Neuronal stem cell (in vitro differentiated cells): ENCODE measurements around the gene RNF213.

Experiments used
- DNase-seq: peaks from one replicate; pipeline ENCODE4 v3.0.0-alpha.2; 2013; ENCODE audit warnings: low spot score
- H2AFZ ChIP-seq: one replicate; pipeline ENCODE4 v1.6.1; 2013; ENCODE audit warnings: mild to moderate bottlenecking, low read length, inconsistent platforms
- H2AK5ac ChIP-seq: 2 replicates; pipeline ENCODE4 v1.6.1; 2013; ENCODE audit warnings: low read depth, mild to moderate bottlenecking, inconsistent platforms, low read length, moderate library complexity, mixed read lengths
- H2BK120ac ChIP-seq: 2 replicates; pipeline ENCODE4 v1.6.1; 2013; ENCODE audit warnings: low read depth, mild to moderate bottlenecking, inconsistent platforms, low read length, moderate library complexity, mixed read lengths
- H2BK12ac ChIP-seq: one replicate; pipeline ENCODE4 v1.6.1; 2013; ENCODE audit warnings: low read length, inconsistent platforms
- H2BK15ac ChIP-seq: 2 replicates; pipeline ENCODE4 v1.6.1; 2013; ENCODE audit warnings: mild to moderate bottlenecking, low read length, inconsistent platforms, mixed read lengths
- H2BK5ac ChIP-seq: one replicate; pipeline ENCODE4 v1.6.1; 2013; ENCODE audit warnings: inconsistent platforms, mild to moderate bottlenecking, low read length, moderate library complexity
- H3K14ac ChIP-seq: one replicate; pipeline ENCODE4 v1.6.1; 2013; ENCODE audit warnings: low read length, inconsistent platforms
- H3K18ac ChIP-seq: 2 replicates; pipeline ENCODE4 v1.6.1; 2013; ENCODE audit warnings: low read length, inconsistent platforms
- H3K23ac ChIP-seq: 2 replicates; pipeline ENCODE4 v1.6.1; 2013; ENCODE audit warnings: low read depth, mild to moderate bottlenecking, mixed read lengths, low read length, inconsistent platforms; ENCODE audit not compliant: poor library complexity
- H3K27ac ChIP-seq: replicated peaks from 3 replicates; pipeline ENCODE4 v1.5.1; 2013; ENCODE audit warnings: low read length, inconsistent platforms
- H3K27me3 ChIP-seq, 3 experiments: 2 replicates each; pipeline ENCODE4 v1.6.1; 2013; ENCODE audit warnings: low read length in 3 of 3, mild to moderate bottlenecking in 2 of 3, inconsistent platforms in 1 of 3, low read depth in 1 of 3, mixed read lengths in 1 of 3, moderate library complexity in 1 of 3; ENCODE audit not compliant: control insufficient read depth in 3 of 3, insufficient read depth in 3 of 3
- H3K36me3 ChIP-seq, 2 donors: replicated peaks in 1 of 2; 2 replicates each; pipeline ENCODE4 v1.6.1; 2013; ENCODE audit warnings: low read length in 2 of 2; ENCODE audit not compliant: control insufficient read depth in 2 of 2, insufficient read depth in 2 of 2
- H3K4ac ChIP-seq: 2 replicates; pipeline ENCODE4 v1.6.1; 2013; ENCODE audit warnings: inconsistent platforms, mild to moderate bottlenecking, low read length, moderate library complexity
- H3K4me1 ChIP-seq, 2 donors: 1 replicate in 1 of 2; 2 replicates in 1 of 2; pipeline ENCODE4 v1.6.1; 2013; ENCODE audit warnings: low read length in 2 of 2, low read depth in 1 of 2; ENCODE audit not compliant: control insufficient read depth in 2 of 2, insufficient read depth in 1 of 2
- H3K4me2 ChIP-seq: one replicate; pipeline ENCODE4 v1.6.1; 2013; ENCODE audit warnings: mild to moderate bottlenecking, low read length, inconsistent platforms; ENCODE audit not compliant: insufficient read depth, poor library complexity, severe bottlenecking
- H3K4me3 ChIP-seq, 2 donors: 2 replicates each; pipeline ENCODE4 v1.5.1; 2013; ENCODE audit warnings: low read length in 2 of 2, mild to moderate bottlenecking in 2 of 2, inconsistent platforms in 1 of 2, moderate library complexity in 1 of 2
- H3K79me1 ChIP-seq: one replicate; pipeline ENCODE4 v1.6.1; 2013; ENCODE audit warnings: low read depth, mild to moderate bottlenecking, inconsistent platforms, low read length, moderate library complexity
- H3K9ac ChIP-seq: one replicate; pipeline ENCODE4 v1.6.1; 2013; ENCODE audit warnings: mild to moderate bottlenecking, low read depth, low read length, inconsistent platforms; ENCODE audit not compliant: poor library complexity
- H3K9me3 ChIP-seq, 2 donors: replicated peaks in 1 of 2; 2 replicates each; pipeline versions ENCODE3 to v1.6.1; 2013; ENCODE audit warnings: low read length in 2 of 2, mild to moderate bottlenecking in 2 of 2, inconsistent platforms in 1 of 2, low read depth in 1 of 2, mixed read lengths in 1 of 2, moderate library complexity in 1 of 2; ENCODE audit not compliant: control insufficient read depth in 2 of 2, insufficient read depth in 1 of 2
- H4K8ac ChIP-seq: one replicate; pipeline ENCODE4 v1.6.1; 2013; ENCODE audit warnings: low read depth, mild to moderate bottlenecking, inconsistent platforms, low read length, moderate library complexity
- H4K91ac ChIP-seq: one replicate; pipeline ENCODE4 v1.6.1; 2013; ENCODE audit warnings: low read length, low read depth, mild to moderate bottlenecking, inconsistent platforms; ENCODE audit not compliant: poor library complexity
- WGBS, 2 donors: extraction: QIAGEN DNeasy Blood & Tissue Kit; methylation state at CpG; one replicate each; pipeline ENCODE4 v1.1.7; 2013; ENCODE audit warnings: missing lambda C conversion rate in 2 of 2, mixed read lengths in 1 of 2; ENCODE audit not compliant: insufficient read length in 2 of 2, insufficient replicate concordance in 1 of 2; ENCODE audit errors: extremely low coverage in 2 of 2; 5-methylcytosine and 5-hydroxymethylcytosine counted together

The RNF213 gene

DNA sequence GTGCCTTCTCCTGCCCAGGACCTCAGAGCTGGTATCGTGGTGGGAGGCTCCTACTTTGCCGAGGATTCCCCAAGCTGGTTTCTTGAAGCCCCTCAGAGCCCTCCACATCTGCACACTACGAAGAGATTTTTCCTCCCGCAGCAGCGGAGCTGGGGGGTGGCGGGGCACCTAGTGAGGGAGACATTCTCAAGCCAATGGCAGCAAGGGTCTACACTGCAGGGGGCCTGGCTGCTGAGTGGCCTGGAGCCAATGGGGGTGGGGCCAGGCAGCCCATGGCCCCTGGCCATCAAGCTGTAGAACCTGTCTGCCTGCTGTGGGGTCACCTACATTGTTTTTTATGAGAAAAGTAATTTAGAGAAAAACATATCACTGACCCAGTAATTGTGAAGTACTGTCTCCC is 35.4 kb upstream of the RNF213 start:
- H3K9me3 ChIP-seq = peaks cover 0 to under 1% of the 10 kb centered on the region in 2 donors
- H2AFZ ChIP-seq = no peak overlapping the region
- no peak overlapping the region for H4K91ac ChIP-seq
- no peak overlapping the region for H2AK5ac ChIP-seq
- H3K79me1 ChIP-seq = peaks cover 2% of the 10 kb centered on the region
- peak overlapping the region; percentile 28 for H3K18ac ChIP-seq
- no peak for DNase-seq
- peaks cover 4 to 9% of the 10 kb centered on the region in 2 donors for H3K4me1 ChIP-seq
- no peak overlapping the region for H2BK120ac ChIP-seq
- H3K27ac ChIP-seq = no peak overlapping the region
- H3K4me2 ChIP-seq = no peak overlapping the region
- no peak overlapping the region for H2BK5ac ChIP-seq
- no peak overlapping the region for H3K14ac ChIP-seq
- H3K9ac ChIP-seq = no peak overlapping the region
- H3K4ac ChIP-seq = no peak overlapping the region
- H3K4me3 ChIP-seq = no peak overlapping the region
- H3K27me3 ChIP-seq = no peaks in the 10 kb centered on the region
- no peak overlapping the region for H2BK15ac ChIP-seq
- H4K8ac ChIP-seq = no peak overlapping the region
- H3K23ac ChIP-seq = no peak overlapping the region
- no peak overlapping the region for H2BK12ac ChIP-seq
- no CpG with 5 or more reads among the region's 6 CpGs for WGBS, 2 donors
- H3K36me3 ChIP-seq = peaks cover 5 to 25% of the 10 kb centered on the region in 2 donors

- no peak overlapping the region for H2BK120ac ChIP-seq
- H2AK5ac ChIP-seq = no peak overlapping the region
- H3K4ac ChIP-seq = no peak overlapping the region
- no peak overlapping the region for H4K91ac ChIP-seq
- H3K9ac ChIP-seq = peak overlapping the region; percentile 44
- H2BK5ac ChIP-seq = peak overlapping the region; percentile 24
- peaks cover 2% of the 10 kb centered on the region for H3K79me1 ChIP-seq
- H4K8ac ChIP-seq = no peak overlapping the region
- no peak overlapping the region for H3K4me3 ChIP-seq
- no peak overlapping the region for H3K18ac ChIP-seq
- H3K27ac ChIP-seq = no peak overlapping the region
- H3K14ac ChIP-seq = no peak overlapping the region
- peaks cover 0 to 3% of the 10 kb centered on the region in 2 donors for H3K4me1 ChIP-seq
- H3K9me3 ChIP-seq = peaks cover 0 to 10% of the 10 kb centered on the region in 2 donors
- H2AFZ ChIP-seq = no peak overlapping the region
- H3K23ac ChIP-seq = no peak overlapping the region
- H3K4me2 ChIP-seq = no peak overlapping the region
- peaks cover 5 to 31% of the 10 kb centered on the region in 2 donors for H3K36me3 ChIP-seq
- H2BK12ac ChIP-seq = no peak overlapping the region
- H3K27me3 ChIP-seq = no peaks in the 10 kb centered on the region
- no CpG with 5 or more reads among the region's 4 CpGs for whole genome bisulfite sequencing, 2 donors
- H2BK15ac ChIP-seq = no peak overlapping the region
- DNase-seq = no peak
Observed at GRCh38 chr17:80227156-80227555, 33.5 kb upstream of the RNF213 start.

DNA sequence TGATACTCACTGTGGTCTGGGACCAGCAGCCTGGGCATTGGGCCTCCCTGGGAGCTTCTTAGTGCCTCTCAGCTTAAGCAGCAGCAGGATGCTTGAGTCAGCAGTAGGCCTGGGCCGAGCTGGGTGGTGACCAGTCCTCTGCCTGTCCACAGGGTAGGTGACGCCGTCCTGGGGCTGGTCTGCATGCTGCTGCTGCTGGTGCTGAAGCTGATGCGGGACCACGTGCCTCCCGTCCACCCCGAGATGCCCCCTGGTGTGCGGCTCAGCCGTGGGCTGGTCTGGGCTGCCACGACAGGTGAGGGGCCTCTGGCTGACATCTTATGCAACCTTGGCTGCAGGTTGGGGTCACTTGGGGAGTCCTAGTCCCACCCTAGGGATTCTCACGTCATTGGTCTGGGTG is 33.0 kb upstream of the RNF213 start:
- no peak overlapping the region for H3K4me3 ChIP-seq
- H3K36me3 ChIP-seq = peaks cover 5 to 35% of the 10 kb centered on the region in 2 donors
- no peak overlapping the region for H4K91ac ChIP-seq
- H2BK5ac ChIP-seq = peak overlapping the region; percentile 24
- no peak overlapping the region for H3K27ac ChIP-seq
- H2BK12ac ChIP-seq = no peak overlapping the region
- no peak for DNase-seq
- H3K9ac ChIP-seq = peak overlapping the region; percentile 80
- no peak overlapping the region for H2AK5ac ChIP-seq
- peak overlapping the region; percentile 79 for H3K14ac ChIP-seq
- no CpG with 5 or more reads among the region's 11 CpGs for WGBS, 2 donors
- peaks cover 0 to 15% of the 10 kb centered on the region in 2 donors for H3K9me3 ChIP-seq
- peaks cover 2% of the 10 kb centered on the region for H3K79me1 ChIP-seq
- peak overlapping the region; percentile 64 for H3K18ac ChIP-seq
- no peak overlapping the region for H4K8ac ChIP-seq
- H3K23ac ChIP-seq = peak overlapping the region; percentile 73
- no peak overlapping the region for H3K4ac ChIP-seq
- no peak overlapping the region for H2AFZ ChIP-seq
- peak overlapping the region; percentile 81 for H2BK120ac ChIP-seq
- no peaks in the 10 kb centered on the region for H3K27me3 ChIP-seq
- H3K4me2 ChIP-seq = no peak overlapping the region
- H3K4me1 ChIP-seq = peaks cover 0 to 3% of the 10 kb centered on the region in 2 donors
- no peak overlapping the region for H2BK15ac ChIP-seq

DNA sequence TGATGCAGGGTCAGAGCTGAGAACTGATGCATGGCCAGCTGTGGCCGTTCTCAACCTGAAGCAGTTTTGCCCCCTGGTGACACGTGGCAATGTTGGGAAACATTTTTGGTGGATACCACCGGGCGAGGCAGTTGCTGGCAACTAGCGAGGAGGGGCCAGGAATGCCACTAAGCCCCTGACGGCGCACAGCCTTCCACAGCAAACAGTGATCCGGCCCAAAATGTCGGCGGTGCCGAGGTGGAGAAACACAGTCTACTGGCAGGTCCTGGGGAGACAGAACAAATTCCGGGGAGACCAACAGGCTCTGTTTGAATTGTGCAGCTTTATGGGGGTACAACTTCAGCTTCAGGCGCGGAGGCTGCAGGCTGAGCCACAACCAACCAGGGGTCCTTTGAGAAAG is 32.2 kb upstream of the RNF213 start:
- Histone ChIP-seq H3K4me3 (no peak overlapping the region), H3K14ac (no peak overlapping the region), H4K8ac (no peak overlapping the region), H3K23ac (no peak overlapping the region), H3K27ac (no peak overlapping the region), H2BK12ac (no peak overlapping the region), H2AK5ac (no peak overlapping the region), H2AFZ (no peak overlapping the region), H2BK15ac (no peak overlapping the region), H2BK5ac (no peak overlapping the region), H4K91ac (no peak overlapping the region), H3K79me1 (peaks cover 2% of the 10 kb centered on the region), H3K36me3 (peaks cover 2 to 35% of the 10 kb centered on the region in 2 donors), H2BK120ac (no peak overlapping the region), H3K27me3 (no peaks in the 10 kb centered on the region), H3K9me3 (peaks cover 2 to 23% of the 10 kb centered on the region in 2 donors), H3K4me2 (no peak overlapping the region), H3K4ac (no peak overlapping the region), H3K4me1 (peaks cover 0 to 3% of the 10 kb centered on the region in 2 donors), H3K18ac (no peak overlapping the region), H3K9ac (no peak overlapping the region)
- no peak for DNase-seq
- WGBS, 2 donors = no CpG with 5 or more reads among the region's 14 CpGs
